Vagina (tissue), 2 donors: ENCODE data around the gene GATA6.

Source experiments
- CTCF ChIP-seq, 3 experiments: fragments of 450-650 bp in 2 of 3; fragments of 200-600 bp in 1 of 3; sonication (generic) in 1 of 3; IDR thresholded peaks; one replicate each; pipeline ENCODE4 v1.5.1; 2017 to 2019; ENCODE audit warnings: antibody characterized with exemption in 3 of 3, mild to moderate bottlenecking in 2 of 3, moderate library complexity in 2 of 3
- POLR2AphosphoS5 ChIP-seq, 2 donors: sonication (generic); formaldehyde crosslinking; IDR thresholded peaks; one replicate each; pipeline ENCODE4 v1.9.0; 2017; ENCODE audit warnings: antibody characterized with exemption in 2 of 2, mild to moderate bottlenecking in 2 of 2, low read depth in 1 of 2; ENCODE audit not compliant: insufficient read depth in 1 of 2

- TF ChIP-seq CTCF (IDR thresholded peaks at IDR 0.05) (no peak), POLR2AphosphoS5 (IDR thresholded peaks at IDR 0.05; ENCODE audit: insufficient read depth in 1 of 2, low read depth in 1 of 2) (no peak)
Measured at GRCh38 chr18:22179174-22179573, 9.8 kb downstream of the GATA6 start.
